ENCODE results near the gene SLC13A2.

The SLC13A2 gene

DNA sequence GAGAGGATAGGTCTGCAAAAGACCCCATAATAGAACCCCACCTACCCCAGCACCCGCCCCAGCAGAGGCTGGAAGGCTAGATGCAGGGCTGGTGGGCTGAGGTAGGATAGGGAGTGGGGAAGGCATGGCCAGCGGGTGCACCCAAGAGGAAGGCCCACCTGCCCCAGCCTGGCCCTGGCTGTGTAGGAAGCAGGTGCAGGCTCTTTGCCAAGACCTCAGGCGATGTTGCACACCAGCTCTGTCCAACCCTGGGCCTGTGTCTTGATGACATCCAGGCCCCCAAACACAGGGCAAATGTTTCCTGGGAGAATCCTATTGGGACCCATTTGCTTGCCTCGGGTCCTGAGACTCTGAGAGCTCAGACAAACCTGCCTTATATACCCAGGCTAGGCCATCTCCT lies 66.8 kb downstream of the SLC13A2 start:
- no peak for DNase-seq

DNA sequence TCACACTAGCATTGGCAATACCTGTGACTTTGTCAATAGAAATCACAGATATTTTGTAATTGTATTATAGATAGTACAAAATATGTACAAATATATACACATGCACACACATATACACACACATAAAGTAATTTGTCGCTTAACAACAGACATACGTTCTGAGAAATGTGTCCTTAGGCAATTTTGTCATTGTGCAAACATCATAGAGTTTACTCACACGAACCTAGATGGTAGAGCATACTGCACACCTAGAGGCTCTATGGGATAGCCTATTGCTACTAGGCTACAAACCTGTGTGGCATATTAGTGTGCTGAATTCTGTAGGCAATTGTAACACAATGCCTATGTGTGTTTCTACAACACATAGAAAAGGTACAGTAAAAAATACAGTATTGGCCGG lies 68.0 kb downstream of the SLC13A2 start:
- no peak for DNase-seq

DNA sequence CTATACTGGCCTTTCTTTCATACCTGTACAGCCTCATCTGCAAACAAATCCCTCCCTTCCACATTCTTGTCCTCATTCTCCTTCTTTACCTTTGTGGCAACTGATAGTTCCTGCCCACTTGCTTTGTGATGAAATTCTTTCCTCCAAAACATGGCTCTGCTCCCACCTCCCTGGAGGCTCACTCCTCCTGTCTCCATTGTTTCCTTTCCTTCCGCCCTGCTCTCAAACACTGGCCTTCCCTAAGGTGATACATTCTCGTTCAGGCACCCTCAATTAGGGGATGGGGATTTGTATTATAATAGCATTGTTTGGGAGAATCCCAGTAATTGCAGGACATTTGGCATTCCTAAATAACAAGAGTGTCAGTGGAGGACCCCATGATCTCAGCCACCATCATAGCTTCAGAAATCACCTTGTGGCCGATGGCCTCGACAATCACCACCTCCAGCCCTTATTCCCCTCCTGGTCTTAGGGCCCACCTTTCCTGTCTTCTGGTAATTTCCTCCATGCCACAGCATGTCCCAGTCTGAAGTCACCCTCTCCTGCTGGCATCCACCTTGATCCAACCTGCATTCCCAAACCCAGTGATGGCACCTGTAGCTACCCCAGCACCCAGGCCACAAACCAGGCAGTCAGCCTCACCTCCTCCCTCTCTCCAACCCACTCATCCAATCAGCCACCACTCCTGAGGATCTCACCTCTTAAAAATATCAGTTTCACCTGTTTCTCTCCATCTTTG lies 71.1 kb downstream of the SLC13A2 start:
- DNase-seq, result no peak

DNA sequence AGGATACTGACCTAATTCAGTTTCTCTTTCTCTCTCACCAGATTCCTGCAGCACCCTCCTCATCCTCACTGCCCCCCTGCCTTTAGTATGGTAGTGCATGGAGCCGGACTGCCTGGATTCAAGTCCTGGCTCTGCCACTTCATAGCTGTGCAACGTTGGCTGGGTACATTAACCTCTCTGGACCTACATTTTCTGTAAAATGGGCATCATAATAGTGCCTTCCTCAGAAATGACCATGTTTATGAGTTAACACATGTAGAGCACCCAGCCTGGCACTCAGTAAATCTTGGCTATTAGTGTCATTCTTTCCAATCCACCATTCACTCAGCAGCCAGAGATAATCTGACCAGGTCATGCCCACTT lies 71.7 kb downstream of the SLC13A2 start:
- no peak for DNase-seq

DNA sequence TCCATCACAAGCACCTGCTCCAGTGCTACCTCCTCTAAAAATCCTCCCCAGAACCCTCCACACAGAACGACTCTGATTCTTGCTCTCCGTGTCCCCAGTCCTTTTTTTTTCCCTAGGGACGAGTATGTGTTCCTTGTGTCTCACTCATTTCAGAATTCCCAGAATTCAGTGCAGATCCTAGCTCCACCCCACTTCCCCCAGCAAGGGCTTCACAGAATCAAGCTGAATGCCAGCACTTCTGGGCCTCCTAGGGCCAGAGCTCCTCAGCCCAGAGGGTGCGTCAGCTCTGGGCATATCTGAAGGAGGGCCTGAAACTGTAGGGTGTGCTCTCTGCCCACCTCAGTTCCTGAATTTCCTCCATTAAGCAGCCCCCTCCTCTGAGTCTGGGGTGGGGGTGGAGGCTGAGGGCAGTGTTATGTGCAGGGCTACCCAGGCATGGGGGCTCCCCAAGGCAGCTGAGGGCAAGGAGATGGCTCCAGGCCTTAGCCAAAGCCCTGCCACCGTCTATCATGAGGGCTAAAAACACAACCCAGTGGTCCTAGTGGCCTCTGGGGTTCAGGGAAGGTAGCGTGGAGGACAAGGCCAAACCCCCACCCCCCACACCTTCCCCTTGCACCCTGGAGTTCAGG lies 72.5 kb downstream of the SLC13A2 start:
- DNase-seq, result no peak

DNA sequence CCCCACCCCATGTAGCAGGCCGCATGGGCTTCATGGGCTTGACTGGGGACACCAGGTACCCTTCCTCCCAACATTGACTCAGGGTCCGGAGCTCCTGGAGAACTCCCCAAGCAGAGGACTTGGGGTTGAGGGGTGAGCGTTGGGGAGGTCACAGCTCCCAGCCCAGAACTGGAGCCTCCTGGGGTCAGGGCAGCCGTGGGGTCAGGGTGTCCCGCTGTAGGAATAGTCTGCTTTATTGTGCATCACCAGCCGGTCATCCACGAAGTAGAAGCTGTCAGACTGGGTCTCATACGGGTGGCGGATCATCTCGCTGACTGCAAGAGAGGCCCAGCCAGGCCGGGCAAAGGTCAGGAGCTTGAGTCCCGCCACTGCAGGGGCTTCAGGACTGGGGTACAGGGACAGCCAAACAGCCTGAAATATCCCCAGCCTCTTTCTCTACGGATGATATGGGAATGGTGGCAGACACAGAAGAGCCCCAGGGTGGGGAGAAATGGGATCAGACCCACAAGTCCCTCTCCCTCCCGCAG lies 73.7 kb downstream of the SLC13A2 start:
- no peak for DNase-seq
